ENCODE data around the gene NYAP1. TPM values are rescaled to one million over a fixed set of nuclear protein-coding genes. Genes with fewer than 3 reads are reported as not detected.
A peak's percentile ranks its signal among the peaks of the same experiment; 100 is the strongest.

The NYAP1 gene
- total RNA-seq, 6 experiments from 2014 or later, result 0.50 to 0.99 (median 0.86) TPM

GRCh38 chr7:100456562-100456961, 27.2 kb upstream of the NYAP1 start:
- Mint-ChIP-seq H3K27me3 (ENCODE audit: insufficient read depth) (no peaks in the 10 kb centered on the region; the same call in 1 of the 2 replicates), H3K36me3 (ENCODE audit: low read depth) (no peaks in the 10 kb centered on the region), H3K4me1 (ENCODE audit: low read depth) (no peaks in the 10 kb centered on the region; the same call in 1 of the 2 replicates), H3K4me3 (no peak overlapping the region), H3K27ac (no peak overlapping the region), H3K9me3 (no peaks in the 10 kb centered on the region)
- 0 out of 2 replicates have a peak, but pooled peaks have one; percentile 8 for TF ChIP-seq CTCF (IDR thresholded peaks at IDR 0.05)
- no peak for DNase-seq

GRCh38 chr7:100457033-100457432, 26.7 kb upstream of the NYAP1 start:
- Mint-ChIP-seq H3K27me3 (ENCODE audit: insufficient read depth) (no peaks in the 10 kb centered on the region; the same call in 1 of the 2 replicates), H3K36me3 (ENCODE audit: low read depth) (no peaks in the 10 kb centered on the region), H3K4me3 (no peak overlapping the region), H3K9me3 (no peaks in the 10 kb centered on the region), H3K4me1 (ENCODE audit: low read depth) (no peaks in the 10 kb centered on the region; the same call in 1 of the 2 replicates), H3K27ac (no peak overlapping the region)
- DNase-seq, result no peak
- no peak for TF ChIP-seq CTCF (IDR thresholded peaks at IDR 0.05)

- no peak within 1 kb of the TSS for H3K4me3 Mint-ChIP-seq
- peak; percentile 28 for DNase-seq
Measured at GRCh38 chr7:100464210-100464660, 19.5 kb upstream of the NYAP1 start, which contains the start of gene SPACDR. Gene SPACDR (minus strand): TSS chr7:100464260. CDS start chr7:100464025, 235 bp downstream.

GRCh38 chr7:100464791-100465190, 18.9 kb upstream of the NYAP1 start:
- H3K4me1 Mint-ChIP-seq (ENCODE audit: low read depth), result peaks cover 24% of the 10 kb centered on the region
- H3K9me3 Mint-ChIP-seq, result no peaks in the 10 kb centered on the region
- no peak for TF ChIP-seq CTCF (IDR thresholded peaks at IDR 0.05)
- DNase-seq, result no peak
- H3K4me3 Mint-ChIP-seq, result no peak overlapping the region
- H3K27me3 Mint-ChIP-seq (ENCODE audit: insufficient read depth), result peaks cover 1% of the 10 kb centered on the region; the same call in 1 of the 2 replicates
- H3K36me3 Mint-ChIP-seq (ENCODE audit: low read depth), result peaks cover 17% of the 10 kb centered on the region; the same call in 1 of the 2 replicates
- peak overlapping the region; percentile 45; the same call in 1 of the 2 replicates for H3K27ac Mint-ChIP-seq

More at GRCh38 chr7:100464210-100464660, 19.5 kb upstream of the NYAP1 start, which contains the start of gene SPACDR:
- H3K9me3 Mint-ChIP-seq, result no peaks in the 10 kb centered on the region
- peaks cover 17% of the 10 kb centered on the region; the same call in 1 of the 2 replicates for H3K36me3 Mint-ChIP-seq (ENCODE audit: low read depth)
- peak within 1 kb of the TSS; percentile 57 for H3K27ac Mint-ChIP-seq
- H3K27me3 Mint-ChIP-seq (ENCODE audit: insufficient read depth), result peaks cover 1% of the 10 kb centered on the region; the same call in 1 of the 2 replicates
- H3K4me1 Mint-ChIP-seq (ENCODE audit: low read depth), result peaks cover 24% of the 10 kb centered on the region
- no peak for TF ChIP-seq CTCF (IDR thresholded peaks at IDR 0.05)

GRCh38 chr7:100465299-100465698, 18.4 kb upstream of the NYAP1 start:
- Mint-ChIP-seq H3K4me1 (ENCODE audit: low read depth) (peaks cover 24% of the 10 kb centered on the region), H3K27ac (peak overlapping the region; percentile 33; the same call in 1 of the 2 replicates), H3K36me3 (ENCODE audit: low read depth) (peaks cover 17% of the 10 kb centered on the region; the same call in 1 of the 2 replicates), H3K27me3 (ENCODE audit: insufficient read depth) (peaks cover 1% of the 10 kb centered on the region; the same call in 1 of the 2 replicates), H3K4me3 (no peak overlapping the region), H3K9me3 (no peaks in the 10 kb centered on the region)
- no peak for DNase-seq
- TF ChIP-seq CTCF (IDR thresholded peaks at IDR 0.05), result no peak

All from HFFc6 (cell line).